ENCODE measurements around the gene RHOBTB1. TPM values are rescaled to one million over a fixed set of nuclear protein-coding genes. Genes with fewer than 3 reads are reported as not detected.
"Not testable (repeated sequence)": the region's sequence is repeated elsewhere in the genome, so short reads cannot be mapped to it uniquely, and the experiment has no call there.

The RHOBTB1 gene
- total and polyA plus RNA-seq, 9 of the 15 experiments (the other 6 are each of a cell fraction or from before 2014, with no cell fraction given): 1.7 to 11.7 (median 9.3) TPM

DNA sequence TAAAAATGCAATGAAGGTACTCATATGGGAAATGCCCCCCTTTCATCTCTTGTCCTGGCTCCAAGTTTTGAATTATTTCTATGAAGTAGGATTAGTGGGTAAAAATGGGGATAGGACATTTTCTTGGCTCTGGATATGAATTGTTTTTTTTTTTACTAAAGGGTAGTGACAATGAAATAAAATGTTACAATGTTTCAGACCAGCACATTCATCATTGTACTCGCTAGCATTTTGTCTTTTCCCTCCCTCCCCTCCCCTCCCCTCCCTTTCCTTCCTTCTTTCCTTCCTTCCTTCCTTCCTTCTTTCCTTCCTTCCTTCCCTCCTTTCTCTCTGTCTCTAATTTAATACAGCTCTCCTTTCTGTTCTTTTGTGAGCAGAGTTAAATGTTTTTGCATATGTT, 101.3 kb downstream of the RHOBTB1 start:
- Histone ChIP-seq H3K9ac (ENCODE audit: insufficient read depth in 1 of 2, low read depth in 2 of 2, low read length in 2 of 2) (no peak overlapping the region), H3K9me3 (replicated peaks; ENCODE audit: control insufficient read depth, insufficient read depth, low read depth, low read length) (no peaks in the 10 kb centered on the region), H3K4me1 (replicated peaks in 1 of 2; ENCODE audit: control insufficient read depth in 2 of 2, insufficient read depth in 2 of 2, low read length in 2 of 2) (no peaks in the 10 kb centered on the region), H3K27ac (ENCODE audit: extremely low read depth, low read depth, low read length) (no peak overlapping the region), H3K4me3 (no peak overlapping the region), H3K27me3 (ENCODE audit: control insufficient read depth in 2 of 2, insufficient read depth in 2 of 2, low read length in 2 of 2) (no peaks in the 10 kb centered on the region), H2AFZ (ENCODE audit: low read depth, low read length) (no peak overlapping the region), H3K36me3 (ENCODE audit: control insufficient read depth, insufficient read depth, low read length) (no peaks in the 10 kb centered on the region), H3K4me2 (ENCODE audit: insufficient read depth, low read length) (no peak overlapping the region), H3K9me1 (ENCODE audit: control insufficient read depth, insufficient read depth, low read length) (no peaks in the 10 kb centered on the region), H4K20me1 (replicated peaks; ENCODE audit: control insufficient read depth, insufficient read depth, low read length) (no peaks in the 10 kb centered on the region), H3K79me2 (ENCODE audit: control insufficient read depth, insufficient read depth, low read length) (no peaks in the 10 kb centered on the region)
- FAIRE-seq (no peak), ATAC-seq (no peak), DNase-seq (ENCODE audit: extremely low read depth in 1 of 4, low spot score in 3 of 4) (no peak)
- intact Hi-C loops (cut with micrococcal nuclease) (no loop called here), in situ Hi-C loops (cut with MboI) (no loop called here)
- CTCF ChIA-PET (ENCODE audit: low intra/inter-chr PET ratio): no interaction called here
- no peak for TF ChIP-seq FOSL1 (tag; conservative IDR thresholded peaks at IDR 0.05)
- TF ChIP-seq FIP1L1 (IDR thresholded peaks at IDR 0.05; ENCODE audit: low read depth, low read length, poor library complexity, severe bottlenecking): no peak
- TF ChIP-seq ZNF668 (CRISPR knock-in tag; IDR thresholded peaks at IDR 0.05): no peak
- TF ChIP-seq PCBP2 (IDR thresholded peaks at IDR 0.05; ENCODE audit: low read depth, low read length, poor library complexity, severe bottlenecking): peak; percentile 75
- no peak for TF ChIP-seq KLF10 (CRISPR knock-in tag; IDR thresholded peaks at IDR 0.05)
- peak; percentile 84 for TF ChIP-seq HNRNPK (IDR thresholded peaks at IDR 0.05; ENCODE audit: low read depth, low read length, poor library complexity, severe bottlenecking)
- TF ChIP-seq, protein P1, sequence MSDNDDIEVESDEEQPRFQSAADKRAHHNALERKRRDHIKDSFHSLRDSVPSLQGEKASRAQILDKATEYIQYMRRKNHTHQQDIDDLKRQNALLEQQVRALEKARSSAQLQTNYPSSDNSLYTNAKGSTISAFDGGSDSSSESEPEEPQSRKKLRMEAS (CRISPR knock-in tag; IDR thresholded peaks at IDR 0.05): no peak
- no peak for TF ChIP-seq MEF2D (tag; conservative IDR thresholded peaks at IDR 0.05; ENCODE audit: low read depth)
- TF ChIP-seq, protein P2, sequence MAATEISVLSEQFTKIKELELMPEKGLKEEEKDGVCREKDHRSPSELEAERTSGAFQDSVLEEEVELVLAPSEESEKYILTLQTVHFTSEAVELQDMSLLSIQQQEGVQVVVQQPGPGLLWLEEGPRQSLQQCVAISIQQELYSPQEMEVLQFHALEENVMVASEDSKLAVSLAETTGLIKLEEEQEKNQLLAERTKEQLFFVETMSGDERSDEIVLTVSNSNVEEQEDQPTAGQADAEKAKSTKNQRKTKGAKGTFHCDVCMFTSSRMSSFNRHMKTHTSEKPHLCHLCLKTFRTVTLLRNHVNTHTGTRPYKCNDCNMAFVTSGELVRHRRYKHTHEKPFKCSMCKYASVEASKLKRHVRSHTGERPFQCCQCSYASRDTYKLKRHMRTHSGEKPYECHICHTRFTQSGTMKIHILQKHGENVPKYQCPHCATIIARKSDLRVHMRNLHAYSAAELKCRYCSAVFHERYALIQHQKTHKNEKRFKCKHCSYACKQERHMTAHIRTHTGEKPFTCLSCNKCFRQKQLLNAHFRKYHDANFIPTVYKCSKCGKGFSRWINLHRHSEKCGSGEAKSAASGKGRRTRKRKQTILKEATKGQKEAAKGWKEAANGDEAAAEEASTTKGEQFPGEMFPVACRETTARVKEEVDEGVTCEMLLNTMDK (IDR thresholded peaks at IDR 0.05; ENCODE audit: borderline replicate concordance, insufficient read depth, low read depth, low read length, poor library complexity, severe bottlenecking): no peak
- no peak for TF ChIP-seq RBM15 (IDR thresholded peaks at IDR 0.05; ENCODE audit: insufficient read depth, low read length)
- no TSS peak for BruUV-seq (replicated peaks)
- 17% methylated on average over 1 of the region's 1 CpG for WGBS (ENCODE audit: insufficient coverage, low coverage, missing lambda C conversion rate)
- POLR2A ChIA-PET: interaction anchor here (0.7 kb wide), 1 partner anchor 400 kb away, joined by 6 read pairs; no protein-coding TSS in a partner anchor

DNA sequence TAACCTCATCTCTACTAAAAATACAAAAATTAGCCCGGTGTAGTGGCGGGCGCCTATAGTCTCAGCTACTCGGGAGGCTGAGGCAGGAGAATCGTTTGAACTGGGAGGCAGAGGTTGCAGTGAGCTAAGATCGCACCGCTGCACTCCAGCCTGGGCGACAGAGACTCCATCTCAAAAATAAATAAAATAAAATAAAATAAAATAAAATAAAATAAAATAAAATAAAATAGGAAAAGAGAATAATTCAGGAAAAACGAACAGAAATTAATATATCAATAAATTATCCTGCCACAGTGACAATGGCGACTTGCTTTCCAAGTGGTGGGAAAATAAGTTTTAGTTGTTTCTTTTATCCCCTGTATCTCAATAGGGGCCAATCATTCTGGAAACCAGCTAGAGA, 102.8 kb downstream of the RHOBTB1 start:
- POLR2A ChIA-PET; H3K9me1 ChIP-seq (ENCODE audit: control insufficient read depth, insufficient read depth, low read length); intact Hi-C loops (cut with micrococcal nuclease); FAIRE-seq; H2AFZ ChIP-seq (ENCODE audit: low read depth, low read length); H3K36me3 ChIP-seq (ENCODE audit: control insufficient read depth, insufficient read depth, low read length); H3K9ac ChIP-seq (ENCODE audit: insufficient read depth in 1 of 2, low read depth in 2 of 2, low read length in 2 of 2); H3K79me2 ChIP-seq (ENCODE audit: control insufficient read depth, insufficient read depth, low read length); H3K4me1 ChIP-seq (replicated peaks in 1 of 2; ENCODE audit: control insufficient read depth in 2 of 2, insufficient read depth in 2 of 2, low read length in 2 of 2); H3K4me2 ChIP-seq (ENCODE audit: insufficient read depth, low read length); in situ Hi-C loops (cut with MboI); H3K27me3 ChIP-seq (ENCODE audit: control insufficient read depth in 2 of 2, insufficient read depth in 2 of 2, low read length in 2 of 2); H3K27ac ChIP-seq (ENCODE audit: extremely low read depth, low read depth, low read length); H4K20me1 ChIP-seq (replicated peaks; ENCODE audit: control insufficient read depth, insufficient read depth, low read length); ATAC-seq; BruUV-seq (replicated peaks); H3K9me3 ChIP-seq (replicated peaks; ENCODE audit: control insufficient read depth, insufficient read depth, low read depth, low read length); H3K4me3 ChIP-seq; CTCF ChIA-PET (ENCODE audit: low intra/inter-chr PET ratio); DNase-seq (ENCODE audit: extremely low read depth in 1 of 4, low spot score in 3 of 4): not testable (repeated sequence)
- 81% methylated on average over 10 of the region's 10 CpGs for WGBS (ENCODE audit: insufficient coverage, low coverage, missing lambda C conversion rate)

All from K562 (cell line).